Heart left ventricle (tissue), 13 donors: ENCODE results near the gene SNIP1.

Experiments used
- CTCF ChIP-seq, 12 donors: fragments of 200-600 bp; sonication (generic) in 4 of 12; IDR thresholded peaks; one replicate each; pipeline versions ENCODE4 v1.5.0 to v1.8.0; 2018 to 2022; ENCODE audit warnings: antibody characterized with exemption in 12 of 12, mild to moderate bottlenecking in 5 of 12
- POLR2A ChIP-seq, 2 donors: fragments of 450-650 bp; IDR thresholded peaks; one replicate each; pipeline ENCODE4 v1.6.1; 2017; ENCODE audit warnings: antibody characterized with exemption in 2 of 2, mild to moderate bottlenecking in 2 of 2, moderate library complexity in 2 of 2
- donor health status: ischemic (EF 13 %, LVEDD 7.1; RV severe dilation, severe dysfunction).
- donor health status: DM: no; HTN: yes; CAD: no.
- donor health status: DM: no; HTN: no; CAD: no.
- donor health status: ischemic (EF 25% LVEDD 6.9; RV normal size, moderate dysfunction).
- donor health status: ischemic (EF 25% LVEDD 5.7; RV mildly dilated, moderate dysfunction).
- donor health status: ischemic (EF 35%, LVEDD 5.7; RV mildly dilated, moderate dysfunction).
- donor health status: nonischemic (EF 11% LVEDD 7.7; RV severe dilation, severe dysfunction).
- donor health status: DM: yes; HTN: yes; CAD: no.
- donor health status: PGD.
- donor health status: ischemic (EF 29% LVEDD 5.4; RV normal size, mild dysfunction).
- donor health status: nonischemic (EF 23%, LVEDD 6.1; RV moderate dilation, normal function).

GRCh38 chr1:37495875-37496274 lies 58.2 kb downstream of the SNIP1 start:
- TF ChIP-seq CTCF (IDR thresholded peaks at IDR 0.05) (no peak), POLR2A (IDR thresholded peaks at IDR 0.05) (no peak)
